ENCODE results near the gene LPAR3.

Gene LPAR3

GRCh38 chr1:84823991-84824390 is 69.0 kb downstream of the LPAR3 start:
- DNase-seq = no peak

GRCh38 chr1:84823511-84823910 is 69.5 kb downstream of the LPAR3 start:
- no peak for DNase-seq

- DNase-seq = no peak
These were observed 82.7 kb downstream of the LPAR3 start for GRCh38 chr1:84810343-84810742.

- no peak for DNase-seq
These were observed 84.0 kb downstream of the LPAR3 start for GRCh38 chr1:84809023-84809422.

- no peak for DNase-seq
These were observed 89.4 kb downstream of the LPAR3 start for GRCh38 chr1:84803604-84804003.

GRCh38 chr1:84802567-84803232 is 90.3 kb downstream of the LPAR3 start:
- no peak for DNase-seq

GRCh38 chr1:84800090-84801073 is 92.6 kb downstream of the LPAR3 start:
- DNase-seq = no peak

GRCh38 chr1:84797603-84798002 is 95.4 kb downstream of the LPAR3 start:
- no peak for DNase-seq

GRCh38 chr1:84795966-84796600 is 96.9 kb downstream of the LPAR3 start:
- DNase-seq = no peak

- DNase-seq = no peak
These were observed 97.8 kb downstream of the LPAR3 start for GRCh38 chr1:84795213-84795612.

GRCh38 chr1:84792421-84792820 is 100.6 kb downstream of the LPAR3 start:
- DNase-seq = no peak

- no peak for DNase-seq
These were observed 104.0 kb downstream of the LPAR3 start for GRCh38 chr1:84789014-84789413.

- no peak for DNase-seq
These were observed 107.6 kb downstream of the LPAR3 start for GRCh38 chr1:84785271-84786036.

- no peak for DNase-seq
These were observed 110.1 kb downstream of the LPAR3 start for GRCh38 chr1:84782881-84783280.

- DNase-seq = peak; percentile 8
These were observed 110.8 kb downstream of the LPAR3 start for GRCh38 chr1:84781946-84782771.

- DNase-seq = no peak
These were observed 112.8 kb downstream of the LPAR3 start for GRCh38 chr1:84780000-84780716.

GRCh38 chr1:84776639-84777038 is 116.4 kb downstream of the LPAR3 start:
- no peak for DNase-seq

GRCh38 chr1:84775535-84775920 is 117.5 kb downstream of the LPAR3 start:
- no peak for DNase-seq

- peak; percentile 12 for DNase-seq
These were observed 118.1 kb downstream of the LPAR3 start for GRCh38 chr1:84774669-84775534.

GRCh38 chr1:84773933-84774497 is 119.0 kb downstream of the LPAR3 start:
- no peak for DNase-seq
